HG02840 (cell line): Measurements from ENCODE around the gene AQP3.
"Not testable (repeated sequence)": the region's sequence is repeated elsewhere in the genome, so short reads cannot be mapped to it uniquely, and the experiment has no call there.

Experiments
- ATAC-seq: cut with Tn5 transposase; IDR thresholded peaks from one replicate; pipeline ENCODE4 v1.9.1; 2021; ENCODE audit warnings: mild to moderate bottlenecking, moderate library complexity, moderate number of reproducible peaks; ENCODE audit not compliant: unreplicated experiment, low FRiP score

Gene AQP3

GRCh38 chr9:33465596-33466564, 18.5 kb upstream of the AQP3 start:
- no peak for ATAC-seq

- no peak for ATAC-seq
These were observed 17.7 kb upstream of the AQP3 start for GRCh38 chr9:33465096-33465495.

- ATAC-seq = no peak
These were observed 16.7 kb upstream of the AQP3 start for GRCh38 chr9:33464045-33464636.

GRCh38 chr9:33463151-33463550, 15.8 kb upstream of the AQP3 start:
- no peak for ATAC-seq

- ATAC-seq = no peak
These were observed 14.1 kb upstream of the AQP3 start for GRCh38 chr9:33461492-33461891.

GRCh38 chr9:33460854-33461253, 13.5 kb upstream of the AQP3 start:
- ATAC-seq = no peak

- ATAC-seq = no peak
These were observed 11.7 kb upstream of the AQP3 start for GRCh38 chr9:33459115-33459514.

- ATAC-seq = no peak
These were observed 11.1 kb upstream of the AQP3 start for GRCh38 chr9:33458444-33458843.

GRCh38 chr9:33455945-33456344, 8.6 kb upstream of the AQP3 start:
- no peak for ATAC-seq

GRCh38 chr9:33455456-33455855, 8.1 kb upstream of the AQP3 start:
- not testable (repeated sequence) for ATAC-seq

- not testable (repeated sequence) for ATAC-seq
These were observed 7.3 kb upstream of the AQP3 start for GRCh38 chr9:33454661-33455026.

GRCh38 chr9:33453999-33454660, 6.7 kb upstream of the AQP3 start:
- no peak for ATAC-seq

- ATAC-seq = no peak
These were observed 6.0 kb upstream of the AQP3 start for GRCh38 chr9:33453286-33453860.

- no peak for ATAC-seq
These were observed 5.5 kb upstream of the AQP3 start for GRCh38 chr9:33452828-33453271.

GRCh38 chr9:33450621-33451146, 3.3 kb upstream of the AQP3 start:
- ATAC-seq = no peak

- no peak for ATAC-seq
These were observed 2.3 kb upstream of the AQP3 start for GRCh38 chr9:33449715-33450114.

GRCh38 chr9:33447799-33448553, 583 bp upstream of the AQP3 start:
- ATAC-seq = no peak

- peak; percentile 87 for ATAC-seq
These were observed 1.0 kb downstream of the AQP3 start for GRCh38 chr9:33446240-33446945.
